Activated CD8-positive, alpha-beta memory T cell treated with anti-CD3 and anti-CD28 coated beads for 1 hour (primary cell): ENCODE measurements around the gene ATXN1L.
"Not testable (repeated sequence)": the region's sequence is repeated elsewhere in the genome, so short reads cannot be mapped to it uniquely, and the experiment has no call there.

Source experiments
- DNase-seq, 2 donors: peaks; one replicate each; pipeline ENCODE4 v3.0.0-alpha.2; 2020; ENCODE audit warnings: low read depth in 1 of 2; ENCODE audit errors: extremely low read depth in 1 of 2

ATXN1L gene

GRCh38 chr16:71845639-71846430 lies at the start of gene ATXN1L:
ATXN1L (plus strand) TSS chr16:71845976; CDS start chr16:71849741, 3,765 bp downstream.
- peak; percentile 79 to 90 for DNase-seq

- no peak for DNase-seq
Observed at GRCh38 chr16:71796501-71797097, 49.2 kb upstream of the ATXN1L start.

- no peak for DNase-seq
Observed at GRCh38 chr16:71803305-71803690, 42.5 kb upstream of the ATXN1L start.

- peak; percentile 7 to 16 for DNase-seq
Observed at GRCh38 chr16:71807905-71808592, 37.7 kb upstream of the ATXN1L start.

GRCh38 chr16:71808593-71809459 lies 37.0 kb upstream of the ATXN1L start, which contains the start of gene AP1G1:
AP1G1 (minus strand) TSS chr16:71808834; CDS start chr16:71789479, 19,355 bp downstream.
- DNase-seq = peak; percentile 76 to 88

- DNase-seq = not testable (repeated sequence)
Observed at GRCh38 chr16:71810155-71810530, 35.6 kb upstream of the ATXN1L start.

- DNase-seq = no peak
Observed at GRCh38 chr16:71811261-71811803, 34.4 kb upstream of the ATXN1L start.

GRCh38 chr16:71817155-71817500 lies 28.6 kb upstream of the ATXN1L start:
- not testable (repeated sequence) for DNase-seq

- DNase-seq = no peak
Observed at GRCh38 chr16:71826533-71827017, 19.2 kb upstream of the ATXN1L start.

- DNase-seq = no peak
Observed at GRCh38 chr16:71830359-71830758, 15.4 kb upstream of the ATXN1L start.

- DNase-seq = not testable (repeated sequence)
Observed at GRCh38 chr16:71831698-71832097, 14.1 kb upstream of the ATXN1L start.

GRCh38 chr16:71832112-71832511 lies 13.7 kb upstream of the ATXN1L start:
- not testable (repeated sequence) for DNase-seq

GRCh38 chr16:71834291-71834690 lies 11.5 kb upstream of the ATXN1L start:
- DNase-seq = no peak

GRCh38 chr16:71837150-71837549 lies 8.6 kb upstream of the ATXN1L start:
- no peak for DNase-seq

- DNase-seq = no peak
Observed at GRCh38 chr16:71840052-71840451, 5.7 kb upstream of the ATXN1L start.

GRCh38 chr16:71843572-71843971 lies 2.2 kb upstream of the ATXN1L start:
- DNase-seq = no peak

- DNase-seq = no peak
Observed at GRCh38 chr16:71846431-71846830, 655 bp downstream of the ATXN1L start.

GRCh38 chr16:71847096-71847495 lies 1.3 kb downstream of the ATXN1L start:
- no peak for DNase-seq

GRCh38 chr16:71848622-71849021 lies 2.8 kb downstream of the ATXN1L start:
- DNase-seq = no peak

- no peak for DNase-seq
Observed at GRCh38 chr16:71851746-71852145, 6.0 kb downstream of the ATXN1L start.
